Naive thymus-derived CD4-positive, alpha-beta T cell (primary cell): ENCODE data around the gene RASGRF1. TPM values are rescaled to one million over a fixed set of nuclear protein-coding genes. Genes with fewer than 3 reads are reported as not detected.

Experiments used
- ATAC-seq: fragments of 150-1000 bp; cut with Tn5 transposase; 2 replicates; pipeline ENCODE4 v1.10.0; 2021; ENCODE audit warnings: mild to moderate bottlenecking, moderate library complexity
- CTCF ChIA-PET: fragments of 350-600 bp; sonication (Branson Sonifier 250); formaldehyde crosslinking; loops from one replicate; lab custom pipeline; 2021; ENCODE audit warnings: antibody characterized with exemption; lab: Charles Lee
- POLR2A ChIA-PET: fragments of 350-600 bp; sonication (Branson Sonifier 250); formaldehyde crosslinking; loops from one replicate; lab custom pipeline; 2021; ENCODE audit warnings: antibody characterized with exemption, inconsistent platforms; lab: Charles Lee
- DNase-seq, 9 donors: peaks; one replicate each; pipeline versions ENCODE4 v3.0.0 to v3.0.0-alpha.2; 2020 to 2022; ENCODE audit warnings: mixed read lengths in 1 of 9
- H3K27ac ChIP-seq: one replicate; pipeline ENCODE4 v1.7.0; 2013; ENCODE audit warnings: mild to moderate bottlenecking, low read depth, low read length, moderate library complexity
- H3K27me3 ChIP-seq, 2 donors: one replicate each; pipeline ENCODE4 v1.7.0; 2013; ENCODE audit warnings: low read length in 2 of 2, mild to moderate bottlenecking in 2 of 2, moderate library complexity in 2 of 2; ENCODE audit not compliant: control insufficient read depth in 2 of 2, insufficient read depth in 2 of 2
- H3K36me3 ChIP-seq, 3 experiments: 1 replicate in 2 of 3; 2 replicates in 1 of 3; pipeline ENCODE4 v1.7.0; 2013; ENCODE audit warnings: low read length in 3 of 3, mild to moderate bottlenecking in 3 of 3, moderate library complexity in 1 of 3; ENCODE audit not compliant: insufficient read depth in 3 of 3, control insufficient read depth in 2 of 3
- H3K4me1 ChIP-seq, 2 donors: one replicate each; pipeline ENCODE4 v1.7.0; 2013; ENCODE audit warnings: low read length in 2 of 2, mild to moderate bottlenecking in 2 of 2, moderate library complexity in 1 of 2; ENCODE audit not compliant: control insufficient read depth in 2 of 2, insufficient read depth in 2 of 2
- H3K4me3 ChIP-seq: 2 replicates; pipeline ENCODE4 v1.7.0; 2013; ENCODE audit warnings: mild to moderate bottlenecking, low read length
- H3K9me3 ChIP-seq, 3 experiments: 1 replicate in 2 of 3; 2 replicates in 1 of 3; pipeline ENCODE4 v1.7.0; 2013; ENCODE audit warnings: low read length in 3 of 3; ENCODE audit not compliant: control insufficient read depth in 2 of 3
- H3K27ac Mint-ChIP-seq, 9 donors: one replicate each; pipeline ENCODE4 v1.8.0; 2020 to 2022; ENCODE audit warnings: mixed read lengths in 9 of 9, mild to moderate bottlenecking in 8 of 9, moderate library complexity in 5 of 9, inconsistent platforms in 2 of 9
- H3K27me3 Mint-ChIP-seq, 5 donors: one replicate each; pipeline ENCODE4 v1.8.0; 2021 to 2022; ENCODE audit warnings: mixed read lengths in 5 of 5, mild to moderate bottlenecking in 1 of 5
- H3K36me3 Mint-ChIP-seq, 5 donors: one replicate each; pipeline ENCODE4 v1.8.0; 2020 to 2022; ENCODE audit warnings: mixed read lengths in 5 of 5, mild to moderate bottlenecking in 3 of 5, inconsistent platforms in 1 of 5
- H3K4me1 Mint-ChIP-seq, 7 donors: one replicate each; pipeline ENCODE4 v1.8.0; 2020 to 2022; ENCODE audit warnings: mixed read lengths in 7 of 7, mild to moderate bottlenecking in 3 of 7, inconsistent platforms in 1 of 7
- H3K4me3 Mint-ChIP-seq, 10 donors: one replicate each; pipeline ENCODE4 v1.8.0; 2020 to 2022; ENCODE audit warnings: mild to moderate bottlenecking in 10 of 10, mixed read lengths in 10 of 10, moderate library complexity in 6 of 10, inconsistent platforms in 2 of 10
- H3K9me3 Mint-ChIP-seq, 11 donors: one replicate each; pipeline ENCODE4 v1.8.0; 2020 to 2022; ENCODE audit warnings: mixed read lengths in 11 of 11, mild to moderate bottlenecking in 4 of 11, inconsistent platforms in 1 of 11, moderate library complexity in 1 of 11
- intact Hi-C, 2 donors: fragments of 100-400 bp; cut with micrococcal nuclease; formaldehyde crosslinking; loops; one replicate each; pipeline ENCODE4 v1.15.1; 2023
- polyA plus RNA-seq, 2 donors: library from polyadenylated mRNA; unstranded; fragments of 300-500 nt; fragmentation: Illumina TruSeq; gene quantifications; one replicate each; pipeline ENCODE4 v1.2.3, GENCODE V29; 2021
- total RNA-seq, 6 experiments: library from RNA in 5 of 6; stranded (reverse) in 5 of 6; gene quantifications; 1 replicate in 5 of 6; 2 replicates in 1 of 6; pipeline ENCODE4 v1.2.3 and lab custom pipeline; 2021 to 2026

Gene RASGRF1
- total and polyA plus RNA-seq, 7 experiments from 2014 or later = 0.07 to 0.10 TPM; not detected in 5

GRCh38 chr15:79083154-79083553 is 7.4 kb downstream of the RASGRF1 start:
- DNase-seq = no peak
- Mint-ChIP-seq H3K27me3 (peaks cover 17 to 54% (median 27%) of the 10 kb centered on the region in 5 donors), H3K27ac (no peak overlapping the region), H3K36me3 (no peaks in the 10 kb centered on the region), H3K4me3 (no peak overlapping the region), H3K4me1 (no peaks in the 10 kb centered on the region), H3K9me3 (no peaks in the 10 kb centered on the region)
- ChIA-PET CTCF (no interaction called here), POLR2A (no interaction called here)
- ATAC-seq = no peak
- Histone ChIP-seq H3K27me3 (no peaks in the 10 kb centered on the region), H3K27ac (no peak overlapping the region), H3K36me3 (no peaks in the 10 kb centered on the region), H3K4me1 (no peaks in the 10 kb centered on the region), H3K4me3 (no peak overlapping the region), H3K9me3 (no peaks in the 10 kb centered on the region)
- intact Hi-C loops = no loop called here

GRCh38 chr15:79082363-79083070 is 8.1 kb downstream of the RASGRF1 start:
- Mint-ChIP-seq H3K27ac (no peak overlapping the region), H3K27me3 (peaks cover 11 to 49% (median 22%) of the 10 kb centered on the region in 5 donors), H3K9me3 (no peaks in the 10 kb centered on the region), H3K36me3 (no peaks in the 10 kb centered on the region), H3K4me1 (no peaks in the 10 kb centered on the region), H3K4me3 (no peak overlapping the region)
- intact Hi-C loops = no loop called here
- Histone ChIP-seq H3K9me3 (no peaks in the 10 kb centered on the region), H3K4me1 (no peaks in the 10 kb centered on the region), H3K36me3 (no peaks in the 10 kb centered on the region), H3K27ac (no peak overlapping the region), H3K27me3 (no peaks in the 10 kb centered on the region), H3K4me3 (no peak overlapping the region)
- DNase-seq = no peak
- ChIA-PET CTCF (no interaction called here), POLR2A (no interaction called here)
- no peak for ATAC-seq

DNA sequence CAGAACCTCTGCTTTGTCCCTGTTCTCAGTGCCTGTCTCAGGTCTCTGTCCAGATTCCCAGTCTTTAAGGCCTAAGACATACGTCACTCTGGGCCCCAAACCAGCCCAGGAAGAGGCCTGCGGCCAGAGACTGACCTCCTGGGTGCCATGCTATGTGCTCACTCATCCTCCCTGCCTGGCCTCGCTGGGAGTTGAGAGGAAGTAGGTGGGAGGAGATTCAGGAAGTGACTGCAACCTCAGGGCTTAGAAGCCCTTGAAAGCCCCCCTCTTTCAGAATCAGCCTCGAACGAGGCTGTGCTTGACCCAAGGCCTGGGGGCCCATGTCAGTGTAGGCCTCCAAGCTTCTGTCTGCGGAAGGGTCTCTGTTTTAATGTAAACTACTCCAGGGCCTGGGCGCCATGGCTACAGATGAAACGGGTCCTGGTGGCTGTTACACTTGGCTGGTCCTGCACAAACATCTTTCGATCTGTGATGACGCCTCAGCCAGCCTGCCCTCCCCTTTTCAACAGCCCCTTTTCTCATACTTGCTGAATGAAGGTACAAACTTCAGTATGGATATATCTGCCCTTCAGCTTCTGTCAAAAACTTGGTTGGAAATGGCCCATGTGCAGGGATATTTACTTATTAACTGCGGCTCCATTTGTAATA is 11.7 kb downstream of the RASGRF1 start:
- intact Hi-C loops = no loop called here
- Histone ChIP-seq H3K4me3 (no peak overlapping the region), H3K4me1 (no peaks in the 10 kb centered on the region), H3K27ac (no peak overlapping the region), H3K36me3 (no peaks in the 10 kb centered on the region), H3K27me3 (no peaks in the 10 kb centered on the region), H3K9me3 (no peaks in the 10 kb centered on the region)
- CTCF ChIA-PET = interaction anchor here (0.6 kb wide), 1 partner anchor 106 kb away, joined by 3 read pairs; no protein-coding TSS in a partner anchor
- Mint-ChIP-seq H3K27ac (no peak overlapping the region), H3K4me3 (no peak overlapping the region), H3K4me1 (peaks cover 0 to 3% (median 0%) of the 10 kb centered on the region in 7 donors), H3K9me3 (no peaks in the 10 kb centered on the region), H3K36me3 (no peaks in the 10 kb centered on the region), H3K27me3 (peaks cover 0 to 37% (median 9%) of the 10 kb centered on the region in 5 donors)
- ATAC-seq (no peak), DNase-seq (no peak)
- POLR2A ChIA-PET = no interaction called here

DNA sequence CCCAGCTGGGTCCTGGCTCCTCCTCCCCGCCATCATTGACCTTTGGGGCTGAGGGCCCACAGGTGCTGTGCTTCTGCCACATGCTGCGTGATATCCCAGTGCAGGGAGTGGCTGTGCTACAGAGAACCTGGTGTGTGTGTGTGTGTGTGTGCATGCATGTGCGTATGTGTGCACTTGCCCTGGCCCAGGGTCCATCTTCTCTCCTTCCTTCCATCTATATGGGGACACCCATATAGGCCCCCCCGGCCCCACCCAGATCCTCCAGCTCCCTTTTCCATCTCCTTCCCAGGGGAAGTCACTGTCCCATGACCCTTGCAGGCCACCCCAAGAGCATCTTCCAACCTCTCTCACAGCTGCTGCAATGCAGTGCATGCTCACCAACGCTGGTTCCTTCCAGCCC is 12.6 kb downstream of the RASGRF1 start:
- Mint-ChIP-seq H3K27ac (no peak overlapping the region), H3K27me3 (peaks cover 0 to 29% (median 4%) of the 10 kb centered on the region in 5 donors), H3K4me1 (peaks cover 0 to 3% (median 0%) of the 10 kb centered on the region in 7 donors), H3K36me3 (no peaks in the 10 kb centered on the region), H3K9me3 (no peaks in the 10 kb centered on the region), H3K4me3 (no peak overlapping the region)
- intact Hi-C loops = no loop called here
- no peak overlapping the region for H3K27ac ChIP-seq
- no peaks in the 10 kb centered on the region for H3K4me1 ChIP-seq
- CTCF ChIA-PET = no interaction called here
- DNase-seq (no peak), ATAC-seq (no peak)
- no peaks in the 10 kb centered on the region for H3K9me3 ChIP-seq
- H3K4me3 ChIP-seq = no peak overlapping the region
- H3K27me3 ChIP-seq = no peaks in the 10 kb centered on the region
- POLR2A ChIA-PET = no interaction called here
- H3K36me3 ChIP-seq = no peaks in the 10 kb centered on the region

DNA sequence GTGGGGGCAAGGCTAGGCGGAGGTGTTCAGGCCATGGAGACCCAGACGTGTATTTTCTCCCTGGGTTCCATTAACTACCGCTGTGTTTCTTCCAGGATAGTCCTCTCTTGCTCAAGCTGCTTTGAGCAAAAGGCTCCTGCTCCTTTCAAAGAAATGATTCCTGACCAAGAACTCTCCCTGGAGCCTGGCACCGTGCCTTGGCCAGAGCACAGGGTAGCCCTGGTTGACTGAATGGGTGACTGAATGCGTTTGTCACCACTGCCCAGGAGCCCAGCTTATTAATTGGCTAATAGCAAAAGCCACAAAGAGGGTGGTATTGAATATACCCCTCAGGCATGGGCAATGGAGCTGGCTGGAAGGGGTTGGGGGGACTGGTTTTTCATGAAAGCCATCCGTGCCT is 13.9 kb downstream of the RASGRF1 start:
- CTCF ChIA-PET = no interaction called here
- peaks cover 0 to 3% (median 0%) of the 10 kb centered on the region in 7 donors for H3K4me1 Mint-ChIP-seq
- no peak for DNase-seq

DNA sequence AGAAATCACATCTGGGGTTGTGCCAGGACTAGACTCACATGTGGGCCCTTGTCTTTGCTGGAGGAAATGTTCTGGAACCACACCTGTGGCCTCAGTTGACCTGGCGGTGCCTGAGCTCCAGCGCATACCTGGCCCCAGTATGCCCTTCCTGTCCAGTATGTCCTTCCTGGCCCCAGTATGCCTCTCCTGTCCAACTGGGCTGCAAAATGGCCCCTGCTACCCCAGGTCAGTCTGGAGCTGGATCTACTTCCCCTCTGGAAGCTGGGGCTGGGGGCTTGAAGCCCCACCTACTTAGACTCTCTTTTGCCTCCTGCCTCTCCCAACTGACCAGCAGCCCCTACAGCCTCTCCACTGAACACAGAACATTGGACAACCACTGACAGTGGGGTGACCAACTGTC is 15.3 kb downstream of the RASGRF1 start:
- no peak overlapping the region for H3K27ac Mint-ChIP-seq
- intact Hi-C loops = no loop called here
- H3K4me1 Mint-ChIP-seq = peaks cover 0 to 3% (median 0%) of the 10 kb centered on the region in 7 donors
- H3K36me3 Mint-ChIP-seq = no peaks in the 10 kb centered on the region
- ChIA-PET CTCF (no interaction called here), POLR2A (no interaction called here)
- no peaks in the 10 kb centered on the region for H3K9me3 Mint-ChIP-seq
- no peak for DNase-seq
- H3K27me3 ChIP-seq = no peaks in the 10 kb centered on the region
- no peak for ATAC-seq
- H3K4me1 ChIP-seq = no peaks in the 10 kb centered on the region
- H3K4me3 ChIP-seq = no peak overlapping the region
- no peaks in the 10 kb centered on the region for H3K36me3 ChIP-seq
- no peaks in the 10 kb centered on the region for H3K9me3 ChIP-seq
- no peak overlapping the region for H3K4me3 Mint-ChIP-seq
- peaks cover 0 to 23% (median 4%) of the 10 kb centered on the region in 5 donors for H3K27me3 Mint-ChIP-seq
- no peak overlapping the region for H3K27ac ChIP-seq

More for the DNA sequence above, 13.9 kb downstream of the RASGRF1 start:
- H3K27me3 Mint-ChIP-seq = peaks cover 0 to 23% (median 4%) of the 10 kb centered on the region in 5 donors
- no peak overlapping the region for H3K27ac Mint-ChIP-seq
- POLR2A ChIA-PET = no interaction called here
- H3K4me3 Mint-ChIP-seq = no peak overlapping the region
- H3K36me3 Mint-ChIP-seq = no peaks in the 10 kb centered on the region
- H3K9me3 ChIP-seq = no peaks in the 10 kb centered on the region
- no peaks in the 10 kb centered on the region for H3K4me1 ChIP-seq
- H3K27me3 ChIP-seq = no peaks in the 10 kb centered on the region
- intact Hi-C loops = no loop called here
- no peak overlapping the region for H3K4me3 ChIP-seq
- H3K27ac ChIP-seq = no peak overlapping the region
- no peaks in the 10 kb centered on the region for H3K9me3 Mint-ChIP-seq
- no peaks in the 10 kb centered on the region for H3K36me3 ChIP-seq
- ATAC-seq = no peak

- no peak overlapping the region for H3K27ac Mint-ChIP-seq
- ChIA-PET POLR2A (no interaction called here), CTCF (no interaction called here)
- no peaks in the 10 kb centered on the region for H3K9me3 Mint-ChIP-seq
- Histone ChIP-seq H3K27ac (no peak overlapping the region), H3K36me3 (no peaks in the 10 kb centered on the region), H3K9me3 (no peaks in the 10 kb centered on the region), H3K4me3 (no peak overlapping the region), H3K4me1 (no peaks in the 10 kb centered on the region), H3K27me3 (no peaks in the 10 kb centered on the region)
- peaks cover 0 to 3% (median 0%) of the 10 kb centered on the region in 7 donors for H3K4me1 Mint-ChIP-seq
- no peaks in the 10 kb centered on the region for H3K36me3 Mint-ChIP-seq
- no peak for ATAC-seq
- DNase-seq = no peak
- intact Hi-C loops = no loop called here
- no peak overlapping the region for H3K4me3 Mint-ChIP-seq
- peaks cover 0 to 18% (median 0%) of the 10 kb centered on the region in 5 donors for H3K27me3 Mint-ChIP-seq
Observed at GRCh38 chr15:79073336-79073735, 17.2 kb downstream of the RASGRF1 start.
